NCI-H146 treated with DMSO at 0.1 percent for 48 hours (cell line): ENCODE results near the gene NKTR.
A peak's percentile ranks its signal among the peaks of the same experiment; 100 is the strongest.

ENCODE experiments used
- DNase-seq: peaks from one replicate; lab custom pipeline; 2025; ENCODE audit not compliant: unreplicated experiment; lab: John Stamatoyannopoulos, UW

Gene NKTR

DNA sequence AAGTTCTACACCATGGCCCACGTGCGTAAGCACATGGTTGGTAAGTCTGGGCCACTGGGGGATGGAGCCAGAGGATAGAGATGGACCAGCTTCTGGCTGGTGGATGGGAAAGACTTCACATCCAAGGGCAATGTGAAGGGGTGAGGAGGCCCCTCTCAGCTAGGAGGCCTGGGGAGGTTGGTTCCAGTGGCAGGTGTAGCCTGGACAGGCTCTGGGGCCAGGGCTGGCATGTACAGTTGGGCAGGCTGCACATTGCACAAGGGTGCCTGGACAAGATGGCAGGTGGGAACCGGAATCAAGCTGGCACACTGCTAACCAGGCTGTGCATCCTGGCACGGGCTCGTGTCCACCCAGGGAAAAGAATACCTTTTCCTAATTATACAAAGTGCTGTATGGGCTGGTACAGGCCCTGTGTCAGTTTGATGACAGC lies 61.1 kb downstream of the NKTR start:
- DNase-seq: no peak

DNA sequence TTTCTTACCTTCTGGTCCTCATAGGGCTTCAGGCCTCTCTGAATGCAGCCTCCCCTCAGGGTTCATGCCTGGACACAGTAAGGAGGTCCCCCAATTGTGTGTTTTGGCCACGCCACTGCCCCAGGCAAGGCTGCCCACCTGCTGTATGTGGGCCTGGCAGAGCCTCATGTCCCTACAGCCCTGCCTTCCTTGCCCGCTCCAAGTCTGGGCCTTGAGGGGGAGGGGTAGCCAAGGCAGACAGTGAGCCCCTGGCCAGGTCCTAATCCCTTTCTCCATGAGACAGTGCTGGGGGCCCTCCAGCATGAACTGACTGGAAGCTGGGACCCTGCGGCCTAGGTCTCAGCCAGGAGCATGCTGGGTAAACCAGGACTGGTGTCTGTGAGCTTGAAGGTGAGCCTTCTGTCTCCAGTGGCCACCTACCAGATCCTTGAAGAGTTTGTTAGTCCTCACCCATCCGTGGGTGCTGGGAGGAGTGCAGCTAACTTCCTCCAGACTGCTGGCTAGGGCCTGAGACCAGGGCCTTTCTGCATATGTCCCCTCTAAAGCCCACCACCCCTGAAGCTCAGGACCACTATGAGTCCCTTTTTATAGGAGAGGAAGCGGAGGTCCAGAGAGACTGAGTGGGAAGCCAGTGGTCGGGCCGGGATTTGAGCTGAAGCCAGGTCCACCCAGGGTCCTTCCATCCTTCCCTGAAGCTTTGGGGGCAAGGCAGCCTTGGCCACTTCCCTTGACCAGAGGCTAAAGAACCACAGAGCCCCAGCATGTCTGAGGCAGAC lies 61.7 kb downstream of the NKTR start:
- no peak for DNase-seq

DNA sequence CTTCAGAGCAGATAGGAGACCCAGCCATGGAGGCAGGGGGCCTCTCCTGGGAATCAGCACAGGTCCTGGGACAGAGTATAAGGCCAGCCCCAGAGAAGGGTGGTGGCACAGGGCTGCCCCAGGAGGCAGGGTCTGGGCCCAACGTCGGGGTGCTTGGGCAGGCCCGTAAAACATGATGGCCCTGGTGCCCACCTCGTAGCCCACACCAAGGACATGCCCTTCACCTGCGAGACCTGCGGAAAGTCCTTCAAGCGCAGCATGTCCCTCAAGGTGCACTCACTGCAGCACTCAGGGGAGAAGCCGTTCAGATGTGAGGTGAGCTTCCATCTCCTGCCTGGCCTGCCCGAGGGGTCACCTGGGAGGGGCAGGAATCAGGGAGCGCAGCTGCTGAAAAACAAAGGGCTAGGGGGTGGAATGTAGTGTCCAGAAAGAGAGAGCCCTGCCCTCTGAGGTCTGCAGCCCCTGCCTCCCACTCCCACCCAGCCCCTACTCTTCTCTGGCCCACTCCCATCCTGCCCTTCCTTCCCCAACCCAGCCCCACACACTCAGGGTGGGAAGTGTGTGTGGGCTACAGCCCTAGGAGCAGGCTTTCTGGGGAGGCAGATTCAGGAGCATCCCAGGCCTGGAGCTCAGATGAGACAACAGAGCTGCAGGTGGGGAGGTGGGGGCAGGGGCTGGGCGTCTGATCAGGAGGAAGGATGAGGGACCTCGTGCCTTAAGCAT lies 62.5 kb downstream of the NKTR start:
- no peak for DNase-seq

DNA sequence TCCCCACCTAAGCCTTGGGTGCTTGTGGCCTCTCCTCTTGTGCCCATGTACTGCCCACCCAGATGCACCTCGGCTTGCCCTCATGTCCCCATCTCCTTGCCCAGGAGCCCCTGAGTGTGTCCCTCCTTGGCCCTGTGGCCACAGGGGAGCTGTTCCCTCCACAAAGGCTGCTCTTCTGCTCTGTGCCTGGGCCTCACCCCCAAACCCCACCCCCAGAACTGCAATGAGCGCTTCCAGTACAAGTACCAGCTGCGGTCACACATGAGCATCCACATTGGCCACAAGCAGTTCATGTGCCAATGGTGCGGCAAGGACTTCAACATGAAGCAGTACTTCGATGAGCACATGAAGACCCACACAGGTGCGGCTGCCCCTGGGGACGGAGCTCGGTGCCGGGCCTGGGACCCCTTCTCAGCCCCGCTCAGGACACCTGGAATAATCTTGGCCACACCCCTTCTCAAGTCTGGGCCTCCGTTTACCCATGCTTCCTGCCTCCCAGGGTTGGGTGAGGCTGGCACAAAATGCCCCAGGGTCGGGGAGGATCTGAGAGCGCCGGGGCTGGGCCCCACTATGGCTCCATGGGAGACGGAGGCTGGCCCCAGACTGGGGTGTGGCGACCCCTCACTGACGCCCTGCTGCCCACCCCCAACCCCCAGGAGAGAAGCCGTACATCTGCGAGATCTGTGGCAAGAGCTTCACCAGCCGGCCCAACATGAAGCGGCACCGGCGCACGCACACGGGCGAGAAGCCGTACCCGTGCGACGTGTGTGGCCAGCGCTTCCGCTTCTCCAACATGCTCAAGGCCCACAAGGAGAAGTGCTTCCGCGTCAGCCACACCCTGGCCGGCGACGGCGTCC lies 63.3 kb downstream of the NKTR start:
- no peak for DNase-seq

DNA sequence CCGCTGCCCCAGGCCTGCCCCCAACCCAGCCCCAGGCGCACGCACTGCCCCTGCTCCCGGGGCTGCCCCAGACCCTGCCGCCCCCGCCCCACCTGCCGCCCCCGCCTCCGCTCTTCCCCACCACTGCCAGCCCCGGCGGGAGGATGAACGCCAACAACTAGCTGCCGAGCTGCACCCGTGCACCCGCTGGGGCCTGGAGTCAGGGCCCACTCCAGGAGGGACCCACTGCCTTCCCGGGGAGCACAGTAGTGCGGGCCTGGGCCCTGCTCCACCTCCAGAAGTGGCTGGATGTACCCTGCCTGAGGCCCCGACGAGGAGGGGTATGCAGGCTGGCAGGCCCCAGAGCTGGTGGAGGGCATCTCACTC lies 63.9 kb downstream of the NKTR start:
- DNase-seq: no peak

DNA sequence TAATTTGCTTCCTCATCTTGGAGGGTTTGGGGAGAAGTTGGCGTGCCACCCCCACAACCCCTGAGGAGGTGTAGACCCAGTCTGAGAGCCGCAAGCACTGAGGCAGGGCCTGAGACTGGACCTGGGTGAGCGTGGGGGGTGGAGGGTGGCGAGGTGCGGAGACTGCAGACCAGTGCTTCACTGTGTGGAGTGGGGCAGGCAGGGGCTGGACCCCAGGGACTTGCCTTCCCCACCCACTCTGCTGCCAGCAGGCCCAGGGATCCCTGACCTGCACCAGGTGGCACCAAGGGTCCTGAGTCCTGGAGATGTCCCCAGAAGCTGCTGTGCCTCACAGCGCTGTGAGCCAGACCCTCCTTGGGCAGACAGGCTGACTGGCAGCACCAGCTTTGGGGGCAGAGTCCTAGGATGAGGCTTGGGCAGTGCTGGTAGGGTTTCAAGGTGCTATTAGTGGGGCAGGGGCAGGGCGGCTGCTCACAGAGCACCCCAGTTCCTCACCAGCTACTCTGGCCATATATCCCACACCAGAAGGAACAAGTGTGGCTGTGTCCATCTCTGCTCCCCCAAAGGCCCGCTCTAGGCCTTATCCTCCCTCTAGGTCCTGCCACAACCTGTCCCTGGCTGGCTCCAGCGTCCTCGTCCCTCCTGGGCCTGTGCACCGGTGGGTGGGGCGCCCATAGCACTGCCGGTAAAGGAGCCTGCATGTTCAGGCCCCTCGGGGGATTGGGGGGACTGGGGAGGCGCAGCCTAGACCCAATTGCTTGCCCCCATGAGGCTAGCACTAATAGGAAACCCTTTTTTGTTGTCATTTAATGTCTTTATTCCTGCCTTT lies 64.8 kb downstream of the NKTR start:
- DNase-seq: no peak

DNA sequence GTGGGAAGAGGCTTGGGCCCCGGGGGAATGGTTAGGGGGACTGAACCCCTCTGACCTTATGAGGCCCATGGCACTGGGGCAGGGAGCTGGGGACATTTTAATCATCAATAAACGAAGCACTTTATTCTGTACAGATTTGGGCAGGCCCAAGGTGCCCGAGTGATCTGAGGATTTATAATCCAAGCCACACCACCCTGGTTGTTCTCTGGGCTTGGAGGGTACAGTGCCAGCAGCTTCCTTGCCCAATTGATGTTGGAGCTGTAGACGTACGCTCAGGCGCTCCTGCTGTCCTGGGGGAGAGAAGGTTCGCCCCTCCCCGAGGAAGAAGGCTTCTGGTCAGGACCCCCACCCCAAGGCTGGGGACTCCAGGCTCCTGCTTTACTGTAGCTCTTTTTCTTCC lies 65.5 kb downstream of the NKTR start:
- DNase-seq: no peak

DNA sequence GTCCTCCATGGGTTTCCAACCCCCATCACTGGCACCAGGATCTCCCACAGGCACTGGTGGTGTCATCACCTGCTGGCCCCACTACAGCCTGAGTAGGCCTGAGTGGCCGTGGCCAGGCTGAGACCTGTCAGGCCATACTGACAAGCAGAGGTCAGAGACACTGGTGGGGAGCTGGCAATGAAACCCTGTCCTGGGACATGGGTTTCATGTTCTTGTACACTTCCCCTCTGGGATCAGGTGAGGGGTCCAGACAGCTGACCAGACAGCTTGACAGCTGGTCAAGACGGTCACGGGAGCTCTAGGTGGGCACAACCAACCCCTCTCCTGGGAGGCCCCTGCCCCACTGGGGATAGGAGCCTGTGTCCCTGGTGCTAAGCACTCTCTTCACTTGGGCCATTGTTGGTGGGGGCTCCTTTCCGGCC lies 66.1 kb downstream of the NKTR start:
- no peak for DNase-seq

DNA sequence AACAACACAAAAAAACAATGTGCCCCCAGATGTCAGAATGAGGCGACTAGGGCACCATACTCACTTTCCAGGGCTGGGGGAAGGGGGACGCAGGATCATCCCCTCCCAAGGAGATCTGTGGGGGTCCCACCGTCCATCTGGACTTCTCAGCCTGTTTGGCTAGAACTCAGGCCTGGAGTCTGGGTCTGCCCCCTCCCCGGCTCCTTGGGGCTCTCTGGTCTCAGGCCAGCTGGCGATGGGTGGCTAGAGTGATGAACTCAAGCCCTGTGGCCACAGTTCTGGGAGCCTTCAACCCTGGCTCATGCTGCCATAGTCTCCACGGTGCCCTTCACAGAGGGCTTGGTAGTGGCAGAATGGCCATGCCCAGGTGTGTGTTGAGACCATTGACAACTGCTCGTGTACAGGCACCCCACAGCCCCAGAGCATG lies 66.6 kb downstream of the NKTR start:
- DNase-seq: no peak

DNA sequence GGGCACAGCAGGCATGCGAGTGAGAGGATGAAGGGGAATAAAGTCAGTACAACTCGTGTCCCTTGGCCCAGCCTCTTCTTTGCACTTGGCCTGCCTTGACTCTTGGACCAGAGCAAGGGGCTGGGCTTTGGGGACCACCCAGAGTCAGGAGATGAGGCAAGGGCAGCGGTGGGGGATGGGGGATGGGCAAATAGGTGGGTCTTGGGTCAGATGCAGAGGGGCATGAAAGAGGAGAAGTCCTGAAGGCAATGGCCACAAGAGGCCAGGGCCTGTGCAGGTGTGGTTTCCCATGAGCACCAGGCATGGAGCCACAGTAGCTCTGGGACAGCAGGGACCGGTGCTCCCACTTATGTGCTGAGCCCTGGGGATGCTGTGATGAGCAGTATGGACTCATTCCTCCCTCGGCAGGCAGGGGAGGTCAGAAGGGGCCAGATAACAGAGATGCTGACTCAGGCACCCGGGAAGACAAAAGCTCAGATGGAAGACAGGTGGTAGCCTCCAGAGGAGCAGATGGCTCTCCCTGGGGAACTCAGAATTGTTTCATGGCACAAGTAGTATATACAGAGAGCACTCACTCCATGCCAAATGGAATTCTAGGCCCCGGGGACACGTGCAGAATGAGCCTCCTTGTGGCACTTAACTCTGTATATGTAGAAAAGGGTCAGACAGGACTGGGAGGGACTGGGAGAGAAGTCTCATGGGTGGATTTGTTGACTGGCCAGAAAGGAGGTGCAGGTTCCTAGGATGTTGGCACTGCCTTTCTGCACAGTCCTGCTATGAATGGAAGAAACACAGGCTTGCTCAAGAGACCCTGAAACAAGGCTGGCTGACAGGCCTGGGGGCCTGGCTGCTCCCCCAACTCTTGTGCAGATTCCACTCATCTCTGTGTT lies 67.3 kb downstream of the NKTR start:
- peak; percentile 62 for DNase-seq

DNA sequence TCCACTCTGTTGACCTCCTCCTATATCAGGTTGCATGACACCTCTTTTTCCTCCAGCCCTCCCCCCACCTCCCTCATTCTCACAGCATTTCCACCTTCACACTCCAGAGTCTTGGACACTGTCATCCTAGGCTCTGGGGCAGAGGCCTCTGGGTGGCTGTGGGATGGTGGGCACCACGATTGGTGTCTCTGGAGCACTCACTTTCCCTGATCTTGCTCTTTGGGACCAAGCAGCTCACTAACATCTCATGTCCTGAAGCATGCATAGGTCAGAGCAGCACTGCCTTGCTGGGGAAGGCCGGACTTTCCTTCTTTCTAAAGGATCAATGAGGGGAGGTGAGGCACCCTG lies 67.9 kb downstream of the NKTR start:
- DNase-seq: no peak

DNA sequence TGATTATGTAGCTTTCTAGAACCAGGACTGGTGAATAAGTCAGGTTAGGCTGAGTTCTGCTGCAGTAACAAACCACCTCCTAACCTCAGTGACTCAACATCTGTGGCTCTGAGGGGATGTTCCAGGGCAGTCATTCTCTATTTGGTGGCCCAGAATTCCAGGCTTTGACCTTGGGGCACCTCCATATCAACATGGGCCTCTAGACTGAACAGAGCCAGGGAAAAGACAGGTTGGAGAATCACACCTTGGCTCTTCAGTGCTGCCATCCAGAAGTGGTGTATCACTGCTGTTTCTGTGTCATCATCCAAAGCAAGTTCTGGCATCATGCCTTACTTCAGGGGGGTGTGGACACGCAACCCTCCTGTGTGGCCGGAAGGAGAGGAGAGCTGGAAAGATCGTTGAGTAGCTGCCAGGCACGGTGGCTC lies 68.3 kb downstream of the NKTR start:
- no peak for DNase-seq

DNA sequence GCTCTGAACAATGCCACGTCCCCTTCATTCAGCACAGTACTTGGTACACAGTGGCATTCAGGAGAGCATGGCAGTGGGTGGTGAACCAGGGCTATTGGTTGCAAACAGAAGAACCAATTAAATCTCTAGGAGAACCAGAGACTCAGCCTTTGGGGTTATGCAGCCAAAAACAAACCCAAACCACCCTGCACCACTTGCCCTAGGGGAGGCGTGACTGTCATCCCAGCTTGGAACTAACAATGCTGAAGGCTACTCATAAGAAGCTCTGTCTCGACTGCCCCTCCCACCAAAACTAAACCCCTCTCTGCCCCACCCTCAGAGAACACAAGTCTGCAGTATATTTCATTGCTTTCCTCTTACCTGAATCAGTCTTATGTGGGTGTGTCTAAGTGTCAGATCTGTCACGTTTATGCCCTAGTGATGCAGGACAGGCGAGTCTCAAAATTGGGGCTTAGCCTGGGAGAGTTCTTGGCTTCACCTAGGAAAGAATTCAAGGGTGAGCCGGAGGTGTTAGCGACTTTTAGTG lies 69.6 kb downstream of the NKTR start:
- DNase-seq: no peak

DNA sequence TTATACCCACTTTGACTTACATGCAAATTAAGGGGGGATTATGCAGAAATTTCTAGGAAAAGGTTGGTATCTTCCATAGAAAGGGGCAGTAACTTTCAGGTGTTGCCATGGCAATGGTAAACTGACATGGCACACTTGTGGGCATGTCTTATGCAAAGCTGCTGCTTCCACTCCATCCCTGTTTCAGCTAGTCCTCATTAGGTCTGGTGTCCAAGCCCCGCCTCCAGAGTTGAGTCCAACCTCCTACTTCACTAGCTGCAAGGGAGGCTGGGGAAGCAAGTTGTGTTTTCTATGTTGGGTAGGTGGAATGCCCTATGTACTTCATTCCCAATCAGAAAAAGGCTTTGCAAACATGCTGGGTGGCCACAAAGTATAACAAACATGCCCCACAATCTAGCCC lies 70.2 kb downstream of the NKTR start:
- DNase-seq: no peak

DNA sequence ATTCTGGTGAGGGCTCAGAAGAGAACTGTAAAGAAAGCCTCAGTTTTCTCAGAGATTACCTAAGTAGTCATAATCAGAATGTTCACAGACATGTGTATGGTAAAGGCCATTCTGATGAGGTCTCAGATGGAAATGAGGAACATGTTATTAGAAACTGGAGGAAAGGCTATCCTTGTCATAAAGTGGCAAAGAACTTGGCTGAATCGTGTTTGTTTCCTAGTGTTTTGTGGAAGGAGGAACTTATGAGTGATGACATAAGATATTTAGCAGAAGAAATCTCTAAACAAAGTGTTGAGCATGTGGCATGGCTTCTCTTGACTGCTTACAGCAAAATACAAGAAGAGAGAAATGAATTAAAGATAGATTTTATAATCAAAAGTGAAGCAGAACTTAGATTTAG lies 72.0 kb downstream of the NKTR start:
- DNase-seq: no peak

DNA sequence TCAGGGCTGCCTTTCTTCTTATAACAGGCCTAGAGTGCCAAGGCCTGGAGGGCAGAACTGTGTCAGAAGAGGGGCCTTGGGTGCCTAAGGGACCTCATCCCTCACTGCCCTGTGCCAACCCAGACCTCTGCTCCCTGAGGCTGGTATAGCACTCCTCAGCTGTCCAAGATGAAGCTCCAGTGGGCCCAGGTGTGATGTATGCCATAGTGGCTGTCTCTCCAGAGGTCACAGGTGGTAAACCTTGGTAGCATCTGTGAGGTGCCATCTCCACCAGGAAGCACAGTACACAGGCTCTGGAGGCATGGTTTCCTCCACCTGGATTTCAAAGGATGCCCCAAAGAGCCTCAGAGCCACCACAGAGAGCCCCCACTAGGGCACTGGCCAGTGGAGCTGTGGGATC lies 72.6 kb downstream of the NKTR start:
- no peak for DNase-seq

DNA sequence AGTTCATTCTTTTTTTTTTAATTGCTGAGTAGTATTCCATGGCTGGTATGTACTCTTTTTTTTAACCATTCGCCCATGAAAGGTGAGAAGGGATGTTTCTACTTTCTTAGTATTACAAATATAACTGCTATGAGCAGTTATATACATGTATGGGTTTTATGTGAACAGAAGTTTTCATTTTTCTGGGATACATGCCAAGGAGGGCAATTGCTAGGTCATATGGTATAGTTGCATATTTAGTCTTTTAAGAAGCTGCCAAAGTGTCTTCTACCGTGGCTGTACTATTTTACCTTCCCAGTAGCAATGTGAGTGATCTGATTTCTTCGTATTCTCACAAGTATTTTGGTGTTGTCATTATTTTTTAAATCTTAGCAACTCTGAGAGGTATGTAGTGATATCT lies 73.7 kb downstream of the NKTR start:
- DNase-seq: no peak

DNA sequence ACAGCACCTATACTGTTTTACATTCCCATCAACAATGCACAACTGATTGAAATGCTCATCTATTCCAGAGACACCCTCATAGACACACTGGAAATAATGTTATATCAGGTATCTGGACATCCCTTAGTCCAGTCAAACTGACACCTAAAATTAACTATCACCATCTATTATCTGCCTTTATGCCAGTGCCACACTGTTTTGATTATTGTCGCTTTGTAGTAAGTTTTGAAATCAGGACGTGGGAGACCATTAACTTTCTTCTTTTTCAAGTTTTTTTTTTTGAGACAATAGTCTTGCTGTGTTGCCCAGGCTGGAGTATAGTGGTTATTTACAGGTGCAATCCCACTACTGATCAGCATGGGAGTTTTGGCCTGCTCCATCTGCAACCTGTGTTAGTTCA lies 75.4 kb downstream of the NKTR start:
- DNase-seq: no peak

DNA sequence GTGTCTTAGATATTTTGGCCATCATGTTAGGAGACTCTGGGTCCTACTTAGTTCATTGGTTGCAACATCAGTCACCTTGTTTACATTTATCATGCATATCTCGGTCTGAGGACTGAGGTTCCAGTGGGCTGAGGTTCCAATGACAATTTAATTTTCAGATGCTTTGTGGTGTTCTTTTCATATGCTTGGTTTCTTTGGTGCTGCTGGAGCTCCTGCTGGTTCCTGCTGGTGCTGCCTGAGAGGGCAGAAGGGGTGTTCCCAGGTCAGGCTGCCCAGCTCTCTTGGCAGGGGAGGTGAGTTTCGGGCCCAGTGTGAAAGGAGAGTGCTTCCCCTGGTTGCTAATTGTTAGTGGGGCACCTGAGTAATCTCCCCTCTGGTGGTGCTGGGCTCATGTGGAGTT lies 78.0 kb downstream of the NKTR start:
- DNase-seq: no peak

DNA sequence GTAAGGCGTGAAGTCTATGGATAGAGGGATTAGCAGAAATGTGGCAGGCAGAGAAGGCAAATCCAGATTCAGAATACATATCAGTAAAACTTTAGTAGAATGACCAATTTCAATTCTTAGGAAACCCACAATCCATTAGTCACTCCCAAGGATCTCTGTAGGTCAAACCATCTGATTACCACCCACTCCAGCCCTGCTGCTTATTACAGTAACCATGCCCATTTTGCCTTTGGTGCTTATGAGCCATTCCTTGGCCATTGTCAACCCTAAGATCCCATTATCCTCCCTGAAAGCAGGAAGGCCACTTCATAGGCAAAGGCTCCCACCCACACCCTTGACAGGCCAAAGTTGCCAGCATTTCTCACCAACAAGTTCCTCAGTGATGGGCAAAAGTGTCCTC lies 79.8 kb downstream of the NKTR start:
- no peak for DNase-seq
